ENCODE data around the gene NOC4L.

NOC4L gene

DNA sequence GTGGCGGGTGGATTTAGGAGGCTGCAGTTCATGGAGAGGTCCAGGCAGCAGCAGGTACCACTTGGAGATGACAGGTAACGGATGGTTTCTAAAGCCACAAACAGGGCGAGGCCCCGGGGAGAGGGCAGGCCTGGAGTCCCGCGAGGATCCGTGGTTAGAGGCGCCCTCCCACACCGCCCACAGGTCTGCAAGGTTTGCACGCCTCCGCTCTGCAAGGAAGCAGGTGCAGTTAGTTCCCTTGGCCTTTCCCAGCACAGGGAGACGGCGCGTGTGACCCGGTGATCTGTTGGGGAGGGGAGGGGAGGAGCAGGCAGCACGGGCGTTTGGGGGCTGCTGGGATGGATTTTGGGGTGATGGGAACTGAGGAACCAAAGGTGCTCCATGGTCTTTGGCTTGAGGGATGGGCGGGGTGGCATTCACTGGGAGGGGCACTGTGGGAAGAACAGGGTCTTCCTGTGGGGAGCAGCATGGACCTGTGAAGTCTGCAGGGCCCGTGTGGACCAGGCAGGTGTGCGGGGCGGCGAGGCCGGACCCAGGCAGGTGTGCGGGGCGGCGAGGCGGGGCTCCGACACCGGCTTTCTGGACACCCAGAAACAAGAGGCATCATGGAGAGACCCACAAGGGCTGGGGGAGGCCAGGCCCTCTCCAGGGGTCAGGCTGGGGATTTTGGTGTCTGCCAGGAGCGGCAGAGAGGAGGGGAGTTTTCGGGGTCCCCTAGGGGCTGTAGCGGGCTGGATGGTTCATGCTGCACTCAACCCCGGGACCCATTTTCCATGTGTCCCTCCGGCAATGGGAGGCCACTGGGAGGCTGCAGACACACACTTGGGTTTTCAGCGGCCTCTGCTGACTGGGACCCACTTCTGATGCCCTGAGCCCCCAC, 29.1 kb downstream of the NOC4L start:
- TF ChIP-seq TEAD4 (IDR thresholded peaks at IDR 0.05) (no peak), CEBPB (IDR thresholded peaks at IDR 0.05) (no peak), ZBTB7A (IDR thresholded peaks at IDR 0.05; ENCODE audit: low read depth) (no peak), YY1 (IDR thresholded peaks at IDR 0.05; ENCODE audit: low read depth) (no peak), CREB1 (IDR thresholded peaks at IDR 0.05; ENCODE audit: low read depth) (no peak), NFIC (IDR thresholded peaks at IDR 0.05) (no peak), TCF12 (IDR thresholded peaks at IDR 0.05; ENCODE audit: low read depth) (no peak)
- TF ChIP-seq, protein P1, sequence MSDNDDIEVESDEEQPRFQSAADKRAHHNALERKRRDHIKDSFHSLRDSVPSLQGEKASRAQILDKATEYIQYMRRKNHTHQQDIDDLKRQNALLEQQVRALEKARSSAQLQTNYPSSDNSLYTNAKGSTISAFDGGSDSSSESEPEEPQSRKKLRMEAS (IDR thresholded peaks at IDR 0.05): no peak
- TF ChIP-seq, protein P2, sequence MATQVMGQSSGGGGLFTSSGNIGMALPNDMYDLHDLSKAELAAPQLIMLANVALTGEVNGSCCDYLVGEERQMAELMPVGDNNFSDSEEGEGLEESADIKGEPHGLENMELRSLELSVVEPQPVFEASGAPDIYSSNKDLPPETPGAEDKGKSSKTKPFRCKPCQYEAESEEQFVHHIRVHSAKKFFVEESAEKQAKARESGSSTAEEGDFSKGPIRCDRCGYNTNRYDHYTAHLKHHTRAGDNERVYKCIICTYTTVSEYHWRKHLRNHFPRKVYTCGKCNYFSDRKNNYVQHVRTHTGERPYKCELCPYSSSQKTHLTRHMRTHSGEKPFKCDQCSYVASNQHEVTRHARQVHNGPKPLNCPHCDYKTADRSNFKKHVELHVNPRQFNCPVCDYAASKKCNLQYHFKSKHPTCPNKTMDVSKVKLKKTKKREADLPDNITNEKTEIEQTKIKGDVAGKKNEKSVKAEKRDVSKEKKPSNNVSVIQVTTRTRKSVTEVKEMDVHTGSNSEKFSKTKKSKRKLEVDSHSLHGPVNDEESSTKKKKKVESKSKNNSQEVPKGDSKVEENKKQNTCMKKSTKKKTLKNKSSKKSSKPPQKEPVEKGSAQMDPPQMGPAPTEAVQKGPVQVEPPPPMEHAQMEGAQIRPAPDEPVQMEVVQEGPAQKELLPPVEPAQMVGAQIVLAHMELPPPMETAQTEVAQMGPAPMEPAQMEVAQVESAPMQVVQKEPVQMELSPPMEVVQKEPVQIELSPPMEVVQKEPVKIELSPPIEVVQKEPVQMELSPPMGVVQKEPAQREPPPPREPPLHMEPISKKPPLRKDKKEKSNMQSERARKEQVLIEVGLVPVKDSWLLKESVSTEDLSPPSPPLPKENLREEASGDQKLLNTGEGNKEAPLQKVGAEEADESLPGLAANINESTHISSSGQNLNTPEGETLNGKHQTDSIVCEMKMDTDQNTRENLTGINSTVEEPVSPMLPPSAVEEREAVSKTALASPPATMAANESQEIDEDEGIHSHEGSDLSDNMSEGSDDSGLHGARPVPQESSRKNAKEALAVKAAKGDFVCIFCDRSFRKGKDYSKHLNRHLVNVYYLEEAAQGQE (IDR thresholded peaks at IDR 0.05; ENCODE audit: low read depth): no peak

DNA sequence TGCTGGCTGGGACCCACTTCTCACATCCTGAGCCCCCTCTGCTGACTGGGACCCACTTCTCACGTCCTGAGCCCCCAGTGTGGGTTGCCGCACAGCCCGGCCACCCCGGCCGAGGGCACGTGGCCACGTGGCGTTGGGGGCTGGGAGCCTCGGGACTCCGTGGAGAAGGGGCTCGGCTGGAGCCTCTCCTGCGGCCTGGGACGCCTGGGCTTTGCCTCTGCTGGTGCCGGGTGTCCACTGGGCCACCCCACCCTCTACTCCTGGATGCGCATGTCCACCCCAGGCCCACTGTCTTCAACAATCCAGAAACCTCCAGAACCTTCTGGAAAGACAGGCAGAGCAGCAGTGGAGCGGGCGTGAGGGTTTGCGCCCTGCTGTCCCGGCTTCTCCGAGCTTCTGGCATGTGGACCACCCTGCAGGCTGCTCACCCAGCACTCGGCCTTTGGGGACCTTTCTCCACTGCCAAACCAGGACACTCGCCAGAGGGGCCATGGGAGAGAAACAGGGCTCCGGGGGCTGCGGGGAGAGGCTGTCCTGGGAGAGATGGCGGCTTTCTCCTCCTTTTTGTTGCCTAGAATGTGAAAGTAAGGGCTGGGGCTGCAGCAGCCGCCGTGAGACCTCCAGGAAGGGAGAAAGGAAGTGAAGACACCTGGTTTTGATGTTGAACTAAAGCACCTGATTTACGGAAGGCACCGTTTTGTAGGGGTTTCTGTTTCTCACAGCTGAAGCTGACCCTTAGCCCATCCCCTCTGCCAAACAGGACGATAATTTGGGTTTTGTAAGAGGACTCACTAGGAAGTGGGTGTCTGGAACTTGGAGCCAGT, 30.0 kb downstream of the NOC4L start:
- TF ChIP-seq FOXM1 (IDR thresholded peaks at IDR 0.05; ENCODE audit: borderline replicate concordance, low read depth) (no peak), EGR1 (IDR thresholded peaks at IDR 0.05) (no peak), CEBPB (IDR thresholded peaks at IDR 0.05) (no peak), RAD21 (IDR thresholded peaks at IDR 0.05; ENCODE audit: low read depth) (no peak), EP300 (IDR thresholded peaks at IDR 0.05; ENCODE audit: borderline replicate concordance) (no peak), TCF12 (IDR thresholded peaks at IDR 0.05; ENCODE audit: low read depth) (no peak), TEAD4 (IDR thresholded peaks at IDR 0.05) (no peak), NFIC (IDR thresholded peaks at IDR 0.05) (no peak), YY1 (IDR thresholded peaks at IDR 0.05; ENCODE audit: low read depth) (no peak), ZBTB7A (IDR thresholded peaks at IDR 0.05; ENCODE audit: low read depth) (no peak), TAF1 (IDR thresholded peaks at IDR 0.05; ENCODE audit: low read depth) (no peak), CREB1 (IDR thresholded peaks at IDR 0.05; ENCODE audit: low read depth) (no peak)
- TF ChIP-seq, protein P3, sequence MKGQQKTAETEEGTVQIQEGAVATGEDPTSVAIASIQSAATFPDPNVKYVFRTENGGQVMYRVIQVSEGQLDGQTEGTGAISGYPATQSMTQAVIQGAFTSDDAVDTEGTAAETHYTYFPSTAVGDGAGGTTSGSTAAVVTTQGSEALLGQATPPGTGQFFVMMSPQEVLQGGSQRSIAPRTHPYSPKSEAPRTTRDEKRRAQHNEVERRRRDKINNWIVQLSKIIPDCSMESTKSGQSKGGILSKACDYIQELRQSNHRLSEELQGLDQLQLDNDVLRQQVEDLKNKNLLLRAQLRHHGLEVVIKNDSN (IDR thresholded peaks at IDR 0.05): no peak
- TF ChIP-seq, protein P1 (IDR thresholded peaks at IDR 0.05): no peak
- TF ChIP-seq, protein P2 (IDR thresholded peaks at IDR 0.05; ENCODE audit: low read depth): no peak

DNA sequence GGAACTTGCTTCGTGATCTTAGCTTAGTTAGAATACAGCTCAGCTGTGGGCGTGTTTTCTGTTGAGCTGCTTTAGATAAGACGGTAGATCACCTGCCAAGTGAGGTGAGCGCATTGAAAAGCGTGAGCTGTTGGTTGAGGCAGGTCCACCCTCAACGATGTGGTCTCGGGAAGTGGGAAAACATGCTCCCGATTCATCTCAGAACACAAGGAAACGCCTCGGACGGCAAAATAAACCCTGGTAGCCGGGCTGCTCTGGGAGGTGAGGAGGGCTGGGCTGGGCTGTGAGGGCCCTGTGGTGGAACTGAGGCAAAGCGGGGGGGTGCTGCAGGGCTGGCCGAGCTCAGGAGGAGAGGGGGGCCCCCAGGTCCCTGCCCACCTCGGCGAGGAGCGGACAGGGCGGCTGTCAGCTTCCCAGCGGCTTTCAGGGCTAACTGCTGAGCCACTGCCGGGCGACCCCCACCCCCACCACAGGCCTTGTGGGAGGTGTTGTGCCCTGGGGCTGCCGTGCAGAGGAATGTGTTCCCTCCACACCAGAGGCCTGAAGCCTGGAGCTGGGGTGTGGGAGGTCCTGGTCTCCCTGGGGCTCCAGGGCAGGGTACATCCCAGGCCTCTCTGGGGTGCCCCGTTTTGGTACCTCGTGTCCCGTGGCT, 30.7 kb downstream of the NOC4L start:
- no peak for TF ChIP-seq TAF1 (IDR thresholded peaks at IDR 0.05; ENCODE audit: low read depth)
- TF ChIP-seq ZBTB7A (IDR thresholded peaks at IDR 0.05; ENCODE audit: low read depth): no peak
- TF ChIP-seq NFIC (IDR thresholded peaks at IDR 0.05): no peak
- TF ChIP-seq EGR1 (IDR thresholded peaks at IDR 0.05): no peak
- no peak for TF ChIP-seq TCF12 (IDR thresholded peaks at IDR 0.05; ENCODE audit: low read depth)
- no peak for TF ChIP-seq TEAD4 (IDR thresholded peaks at IDR 0.05)
- TF ChIP-seq, protein P3 (IDR thresholded peaks at IDR 0.05): no peak
- TF ChIP-seq YY1 (IDR thresholded peaks at IDR 0.05; ENCODE audit: low read depth): no peak
- TF ChIP-seq EP300 (IDR thresholded peaks at IDR 0.05; ENCODE audit: borderline replicate concordance): no peak
- no peak for TF ChIP-seq RAD21 (IDR thresholded peaks at IDR 0.05; ENCODE audit: low read depth)
- TF ChIP-seq, protein P1 (IDR thresholded peaks at IDR 0.05): no peak
- TF ChIP-seq CEBPB (IDR thresholded peaks at IDR 0.05): no peak
- no peak for TF ChIP-seq CREB1 (IDR thresholded peaks at IDR 0.05; ENCODE audit: low read depth)
- no peak for TF ChIP-seq FOXM1 (IDR thresholded peaks at IDR 0.05; ENCODE audit: borderline replicate concordance, low read depth)
- TF ChIP-seq, protein P2 (IDR thresholded peaks at IDR 0.05; ENCODE audit: low read depth): no peak

Data from Ishikawa (cell line).